LNCAP (cell line): ENCODE data around the gene SPIRE1.

ENCODE experiments used
- TF ChIP-seq, protein P1 (sequence below): fragments of 450-650 bp; IDR thresholded peaks from 2 replicates; pipeline ENCODE4 v1.5.1; 2017; ENCODE audit warnings: mild to moderate bottlenecking

The SPIRE1 gene

DNA sequence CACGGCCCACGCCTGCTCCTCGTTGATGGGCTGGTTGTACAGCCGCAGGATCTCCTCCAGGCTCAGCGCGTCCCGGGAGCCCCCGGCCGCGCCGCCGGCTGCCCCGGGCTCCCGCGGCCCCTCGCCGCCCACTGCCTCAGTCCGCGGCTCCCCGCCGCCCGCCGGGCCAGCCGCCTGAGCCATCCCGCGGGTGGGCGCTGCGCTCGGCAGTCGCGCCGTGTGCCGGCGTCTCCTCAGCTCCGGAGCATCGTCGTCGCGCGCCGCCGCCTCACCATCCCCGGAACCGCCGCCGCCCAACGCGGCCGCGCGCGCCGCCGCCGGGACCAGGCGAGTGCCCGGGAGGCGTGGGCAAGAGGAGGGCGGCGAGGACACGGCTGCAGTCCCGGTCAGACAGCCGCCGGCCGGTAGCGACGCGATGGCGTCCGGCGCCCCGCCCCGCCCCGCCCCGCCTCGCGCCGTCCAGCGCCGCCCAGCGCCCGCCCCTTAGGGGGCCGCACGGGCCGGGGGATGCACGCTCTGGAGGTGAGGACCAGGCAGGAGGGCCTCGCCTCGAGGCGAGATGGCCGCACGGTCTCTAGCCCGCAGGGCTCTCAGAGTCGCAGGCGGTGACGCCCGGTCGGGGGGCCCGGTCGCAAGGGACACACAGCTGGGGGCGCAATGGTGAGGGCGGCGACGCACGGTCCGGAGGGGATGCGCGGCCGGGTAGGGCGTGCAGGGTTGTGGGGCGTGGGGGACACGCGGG is at the start of gene SPIRE1:
TSS of gene SPIRE1 (minus strand) at position 424 of the 742 bp plus-strand sequence. CDS start at position 183, 241 bp downstream.
- TF ChIP-seq, protein P1, sequence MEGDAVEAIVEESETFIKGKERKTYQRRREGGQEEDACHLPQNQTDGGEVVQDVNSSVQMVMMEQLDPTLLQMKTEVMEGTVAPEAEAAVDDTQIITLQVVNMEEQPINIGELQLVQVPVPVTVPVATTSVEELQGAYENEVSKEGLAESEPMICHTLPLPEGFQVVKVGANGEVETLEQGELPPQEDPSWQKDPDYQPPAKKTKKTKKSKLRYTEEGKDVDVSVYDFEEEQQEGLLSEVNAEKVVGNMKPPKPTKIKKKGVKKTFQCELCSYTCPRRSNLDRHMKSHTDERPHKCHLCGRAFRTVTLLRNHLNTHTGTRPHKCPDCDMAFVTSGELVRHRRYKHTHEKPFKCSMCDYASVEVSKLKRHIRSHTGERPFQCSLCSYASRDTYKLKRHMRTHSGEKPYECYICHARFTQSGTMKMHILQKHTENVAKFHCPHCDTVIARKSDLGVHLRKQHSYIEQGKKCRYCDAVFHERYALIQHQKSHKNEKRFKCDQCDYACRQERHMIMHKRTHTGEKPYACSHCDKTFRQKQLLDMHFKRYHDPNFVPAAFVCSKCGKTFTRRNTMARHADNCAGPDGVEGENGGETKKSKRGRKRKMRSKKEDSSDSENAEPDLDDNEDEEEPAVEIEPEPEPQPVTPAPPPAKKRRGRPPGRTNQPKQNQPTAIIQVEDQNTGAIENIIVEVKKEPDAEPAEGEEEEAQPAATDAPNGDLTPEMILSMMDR: no peak

DNA sequence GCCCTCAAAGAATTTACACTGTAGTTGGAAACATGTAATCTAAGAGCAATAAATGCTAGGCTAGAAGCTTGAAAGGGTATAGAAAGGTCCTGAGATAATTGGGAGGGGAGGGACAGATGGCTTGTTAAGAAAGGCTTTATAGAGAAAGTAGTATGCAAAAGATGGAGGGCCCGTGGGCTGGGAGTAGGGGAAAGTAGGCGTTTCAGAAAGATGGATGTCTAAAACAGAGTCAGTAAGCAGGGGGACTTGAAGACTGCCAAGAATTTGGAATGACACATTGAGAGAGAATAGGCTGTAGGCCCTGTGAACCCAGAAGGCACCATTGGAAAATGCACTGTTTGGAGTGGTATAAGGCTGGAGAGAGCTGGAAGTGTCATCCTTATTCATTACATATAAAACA is 45.8 kb upstream of the SPIRE1 start:
- TF ChIP-seq, protein P1: no peak

DNA sequence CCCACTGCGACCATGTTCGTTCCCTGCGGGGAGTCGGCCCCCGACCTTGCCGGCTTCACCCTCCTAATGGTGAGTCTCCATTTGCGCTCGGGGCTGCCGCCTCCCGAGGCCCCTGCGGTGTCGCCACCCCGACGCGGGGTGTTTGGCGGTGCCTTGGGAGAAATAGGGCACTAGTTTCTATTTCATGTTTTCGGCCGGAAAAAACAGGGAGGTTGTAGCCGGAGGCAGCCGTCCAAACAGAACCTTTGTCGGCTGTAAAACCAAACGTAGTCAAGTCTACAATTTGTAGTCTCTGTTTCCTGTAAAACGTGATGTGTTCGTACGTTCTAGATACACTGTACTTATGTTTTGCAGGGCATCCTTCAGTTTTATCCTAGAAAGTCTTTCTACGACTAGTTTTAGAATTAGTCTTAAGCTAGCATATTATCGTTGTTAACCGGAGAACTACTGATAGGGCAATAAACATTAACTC is 45.2 kb upstream of the SPIRE1 start:
- TF ChIP-seq, protein P1: no peak

DNA sequence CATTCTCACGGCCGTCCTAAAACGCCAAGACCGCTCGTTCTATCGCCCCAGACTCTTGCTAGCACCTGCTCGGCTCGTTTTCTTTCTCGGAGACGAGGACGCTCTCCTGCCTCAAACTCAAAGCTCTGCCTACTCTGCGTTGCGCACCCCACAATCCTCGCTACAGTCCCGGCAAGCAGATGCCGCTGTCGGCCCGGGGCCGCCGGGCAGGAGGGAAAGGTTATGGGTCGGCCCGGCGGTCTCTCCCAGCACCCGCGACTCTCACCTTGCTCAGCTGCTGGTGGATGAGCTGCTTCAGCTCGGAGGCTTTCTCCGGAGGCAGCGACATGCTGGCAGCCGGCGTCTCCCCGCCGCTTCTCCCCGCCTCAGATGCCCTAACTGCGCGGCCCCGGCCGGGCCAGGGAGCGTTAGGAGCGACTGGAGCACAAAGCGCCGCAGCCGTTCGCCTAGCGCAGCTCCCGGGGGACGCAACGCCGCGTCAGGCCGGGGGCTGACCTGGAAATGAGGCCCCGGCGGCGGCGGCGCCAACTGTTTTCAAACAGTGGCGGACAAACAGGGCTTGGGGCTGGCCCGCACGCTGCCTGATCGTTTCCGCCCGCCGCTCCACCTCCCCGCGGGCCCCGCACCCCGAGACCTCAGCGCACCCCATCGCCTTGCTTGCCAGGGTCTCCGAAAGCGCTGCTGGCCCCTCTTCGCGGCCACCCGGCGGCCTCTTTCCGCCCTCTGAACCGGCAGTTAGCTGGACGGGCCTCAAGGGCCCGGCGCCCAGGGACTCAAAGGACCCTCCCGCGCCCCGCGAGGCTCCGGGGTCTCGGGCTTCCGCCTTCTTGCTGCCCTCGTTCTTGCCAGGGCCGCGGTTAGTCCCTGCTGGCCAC is 44.6 kb upstream of the SPIRE1 start, which contains the start of the genes CEP76 and PSMG2:
TSS of gene CEP76 (minus strand) at position 503 of the 875 bp plus-strand sequence. CDS start at position 328, 175 bp downstream.
TSS of gene PSMG2 (plus strand) at position 822 of the 875 bp plus-strand sequence. CDS start 66 bp downstream, outside the sequence.
- TF ChIP-seq, protein P1: no peak

DNA sequence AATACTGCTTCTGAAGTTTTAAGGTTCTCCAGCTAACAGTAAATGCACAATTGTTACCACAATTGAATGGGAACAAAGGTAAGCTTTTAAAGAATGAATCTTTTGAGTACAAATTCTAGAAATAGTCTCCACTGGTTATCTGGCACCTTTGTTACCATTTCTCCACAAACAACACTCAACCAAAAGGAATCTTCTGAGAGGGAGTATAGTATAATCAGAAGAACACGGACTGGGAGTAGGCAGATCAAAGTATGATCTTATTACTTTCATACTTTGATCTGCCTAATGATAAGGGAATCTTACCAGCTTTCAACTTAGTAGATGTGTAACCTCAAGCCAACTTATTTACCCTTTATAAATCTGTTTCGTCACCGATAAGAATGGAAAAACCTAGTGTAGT is 43.3 kb upstream of the SPIRE1 start:
- TF ChIP-seq, protein P1: no peak

DNA sequence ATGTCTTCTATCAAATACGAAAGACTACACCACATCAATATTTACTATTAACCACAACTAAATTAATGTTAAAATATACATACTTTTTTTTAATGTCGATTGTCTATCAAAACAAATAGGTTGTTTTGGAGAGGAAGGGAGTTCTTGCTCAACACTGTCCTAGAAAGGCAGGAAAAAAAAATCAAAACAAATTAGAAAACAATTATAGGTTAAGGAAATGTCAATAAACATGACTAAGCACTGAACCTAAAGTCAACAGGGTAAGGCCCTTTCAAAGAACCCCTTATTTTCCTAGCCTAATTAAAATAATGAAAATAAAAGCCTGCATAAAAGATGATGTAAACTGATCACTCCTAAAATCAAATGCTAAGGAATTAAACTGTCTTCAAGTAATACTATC is 41.8 kb upstream of the SPIRE1 start:
- TF ChIP-seq, protein P1: no peak

DNA sequence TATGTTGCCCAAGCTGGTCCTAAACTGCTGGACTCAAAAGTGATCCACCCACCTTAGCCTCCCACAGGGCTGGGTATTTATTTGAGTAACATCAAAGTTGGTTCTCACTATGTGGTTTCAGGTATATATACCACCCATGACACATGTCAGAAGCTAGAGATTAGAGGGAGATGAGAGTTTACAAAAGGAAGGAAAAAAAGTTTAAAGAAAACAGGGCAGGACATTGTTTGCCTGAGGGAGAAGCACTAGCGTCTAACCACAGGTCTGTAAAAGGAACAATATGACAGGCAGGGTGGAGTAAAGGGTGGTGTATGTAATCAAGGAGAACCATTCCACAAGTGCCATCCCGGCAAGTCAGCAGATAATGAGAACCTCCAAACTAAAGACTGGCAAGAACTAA is 36.1 kb upstream of the SPIRE1 start:
- TF ChIP-seq, protein P1: no peak
